Mesothelial cell of epicardium (in vitro differentiated cells): ENCODE results near the gene SMURF2. TPM values are rescaled to one million over a fixed set of nuclear protein-coding genes. Genes with fewer than 3 reads are reported as not detected.
"Not testable (repeated sequence)": the region's sequence is repeated elsewhere in the genome, so short reads cannot be mapped to it uniquely, and the experiment has no call there.

ENCODE experiments used
- DNase-seq, 2 experiments: peaks; one replicate each; pipeline ENCODE4 v3.0.0; 2021; ENCODE audit warnings: low spot score in 2 of 2; ENCODE audit not compliant: unreplicated experiment in 2 of 2
- H3K27ac Mint-ChIP-seq: 2 replicates; pipeline ENCODE4 v1.8.0; 2021; ENCODE audit warnings: mixed read lengths
- H3K27me3 Mint-ChIP-seq: 2 replicates; pipeline ENCODE4 v1.8.0; 2021; ENCODE audit warnings: low read depth, mixed read lengths
- H3K36me3 Mint-ChIP-seq: 2 replicates; pipeline ENCODE4 v1.8.0; 2021; ENCODE audit warnings: mixed read lengths
- H3K4me1 Mint-ChIP-seq: 2 replicates; pipeline ENCODE4 v1.8.0; 2021; ENCODE audit warnings: mixed read lengths
- H3K4me3 Mint-ChIP-seq: 2 replicates; pipeline ENCODE4 v1.8.0; 2021; ENCODE audit warnings: mild to moderate bottlenecking, moderate library complexity, mixed read lengths
- H3K9me3 Mint-ChIP-seq: 2 replicates; pipeline ENCODE4 v1.8.0; 2021; ENCODE audit warnings: mixed read lengths
- total RNA-seq: library from RNA; stranded (reverse); gene quantifications from 3 replicates; pipeline ENCODE4 v1.2.1, GENCODE V29; 2021
- TF ChIP-seq, protein P1 (sequence below): fragments of 200-600 bp; sonication (generic); IDR thresholded peaks from one replicate; pipeline ENCODE4 v1.5.0; 2021; ENCODE audit warnings: antibody characterized with exemption; ENCODE audit not compliant: unreplicated experiment

Gene SMURF2
- total RNA-seq, 1 donor from 2014 or later = 41.2 TPM

DNA sequence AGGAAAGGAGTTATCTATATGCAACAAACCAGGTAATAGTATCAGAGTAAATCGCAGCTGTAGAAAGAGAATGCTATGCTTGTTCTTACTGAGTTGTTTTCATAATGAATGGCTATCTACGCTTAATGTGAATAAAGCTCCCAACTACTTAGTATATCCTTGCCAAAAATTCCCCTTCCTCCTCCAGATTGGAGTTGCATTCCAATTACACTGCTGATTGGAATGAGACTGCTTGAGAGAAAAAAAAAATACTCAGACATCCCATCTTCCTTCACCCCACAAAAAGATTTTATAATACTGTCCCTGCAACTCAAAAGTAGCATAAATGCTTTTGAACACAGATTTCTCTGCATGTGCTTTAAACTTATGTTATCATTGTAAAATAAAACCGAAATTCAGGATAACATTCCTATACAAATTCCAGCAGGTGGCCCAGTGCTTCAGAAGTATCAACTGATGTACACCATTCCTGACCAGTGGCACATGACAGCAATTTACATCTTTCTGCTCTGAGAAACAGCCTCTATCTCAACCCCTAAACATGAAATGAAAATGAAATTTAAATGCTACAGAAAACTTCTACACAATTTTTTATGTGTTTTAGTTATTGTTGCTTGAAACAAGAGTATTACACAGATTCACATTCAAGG lies 47.0 kb downstream of the SMURF2 start:
- Mint-ChIP-seq H3K27ac (peak overlapping the region; percentile 84), H3K9me3 (no peaks in the 10 kb centered on the region), H3K4me1 (peaks cover 27% of the 10 kb centered on the region), H3K27me3 (no peaks in the 10 kb centered on the region), H3K4me3 (no peak overlapping the region), H3K36me3 (no peaks in the 10 kb centered on the region)
- TF ChIP-seq, protein P1, sequence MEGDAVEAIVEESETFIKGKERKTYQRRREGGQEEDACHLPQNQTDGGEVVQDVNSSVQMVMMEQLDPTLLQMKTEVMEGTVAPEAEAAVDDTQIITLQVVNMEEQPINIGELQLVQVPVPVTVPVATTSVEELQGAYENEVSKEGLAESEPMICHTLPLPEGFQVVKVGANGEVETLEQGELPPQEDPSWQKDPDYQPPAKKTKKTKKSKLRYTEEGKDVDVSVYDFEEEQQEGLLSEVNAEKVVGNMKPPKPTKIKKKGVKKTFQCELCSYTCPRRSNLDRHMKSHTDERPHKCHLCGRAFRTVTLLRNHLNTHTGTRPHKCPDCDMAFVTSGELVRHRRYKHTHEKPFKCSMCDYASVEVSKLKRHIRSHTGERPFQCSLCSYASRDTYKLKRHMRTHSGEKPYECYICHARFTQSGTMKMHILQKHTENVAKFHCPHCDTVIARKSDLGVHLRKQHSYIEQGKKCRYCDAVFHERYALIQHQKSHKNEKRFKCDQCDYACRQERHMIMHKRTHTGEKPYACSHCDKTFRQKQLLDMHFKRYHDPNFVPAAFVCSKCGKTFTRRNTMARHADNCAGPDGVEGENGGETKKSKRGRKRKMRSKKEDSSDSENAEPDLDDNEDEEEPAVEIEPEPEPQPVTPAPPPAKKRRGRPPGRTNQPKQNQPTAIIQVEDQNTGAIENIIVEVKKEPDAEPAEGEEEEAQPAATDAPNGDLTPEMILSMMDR = no peak
- DNase-seq = no peak

DNA sequence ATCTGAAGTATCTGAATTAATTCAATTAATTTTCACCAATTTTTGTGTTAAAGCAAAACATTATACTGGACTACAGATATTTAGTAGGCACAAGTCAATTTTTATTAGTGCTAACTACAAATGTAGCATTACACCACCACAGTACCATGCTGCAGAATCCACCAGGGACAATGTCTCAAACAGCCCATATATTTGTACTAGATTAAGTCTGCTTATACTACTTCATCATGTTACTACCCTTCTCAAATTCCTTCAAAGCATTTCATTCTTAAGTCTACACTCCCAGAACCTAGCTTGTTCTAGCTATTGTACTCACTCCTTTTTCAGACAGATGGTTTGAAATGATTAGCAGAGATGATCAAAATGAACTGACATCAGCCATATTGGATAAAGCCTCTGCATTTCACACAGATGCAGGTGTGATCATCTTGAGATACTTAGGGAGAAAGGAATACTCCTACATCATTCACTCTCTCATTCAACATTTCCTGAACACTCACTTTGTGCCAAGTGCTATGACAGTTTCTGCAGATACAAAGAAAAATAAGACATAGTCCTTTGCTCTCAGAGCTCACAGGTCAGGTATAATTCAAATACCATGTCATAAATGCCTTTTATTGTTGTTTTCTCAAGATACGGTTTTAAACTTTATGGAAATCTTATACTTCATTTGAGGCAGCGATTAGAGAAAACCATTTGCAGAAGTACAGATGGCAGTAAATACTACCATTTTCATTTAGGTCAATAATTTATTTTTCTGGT lies 47.7 kb downstream of the SMURF2 start:
- Mint-ChIP-seq H3K4me1 (peaks cover 27% of the 10 kb centered on the region), H3K9me3 (peaks cover 2% of the 10 kb centered on the region), H3K36me3 (peaks cover 1% of the 10 kb centered on the region), H3K4me3 (no peak overlapping the region), H3K27me3 (no peaks in the 10 kb centered on the region), H3K27ac (peak overlapping the region; percentile 84)
- no peak for DNase-seq
- TF ChIP-seq, protein P1 = no peak

DNA sequence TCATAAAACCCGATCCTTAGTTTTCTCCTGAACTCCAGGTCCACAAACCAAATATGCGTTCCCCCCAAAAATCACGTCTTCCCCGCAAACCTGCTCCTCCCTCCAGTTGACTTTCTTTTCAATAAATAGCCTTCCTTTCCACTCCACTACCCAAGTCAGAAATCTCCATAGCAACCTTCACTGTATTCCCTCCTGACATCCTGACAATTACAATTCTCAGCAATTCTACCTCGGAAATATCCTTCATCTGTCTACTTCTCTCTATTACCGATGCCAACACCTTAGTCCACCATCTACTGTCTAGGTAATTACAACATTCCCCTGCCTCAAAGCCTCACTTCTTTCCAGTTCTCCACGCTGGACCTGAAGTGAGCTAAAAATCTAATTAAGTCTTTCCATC lies 50.7 kb downstream of the SMURF2 start:
- H3K36me3 Mint-ChIP-seq = peaks cover 2% of the 10 kb centered on the region
- H3K9me3 Mint-ChIP-seq = peaks cover 4% of the 10 kb centered on the region
- peaks cover 25% of the 10 kb centered on the region for H3K4me1 Mint-ChIP-seq
- TF ChIP-seq, protein P1 = no peak
- DNase-seq = no peak
- H3K4me3 Mint-ChIP-seq = no peak overlapping the region
- no peaks in the 10 kb centered on the region for H3K27me3 Mint-ChIP-seq
- no peak overlapping the region for H3K27ac Mint-ChIP-seq

DNA sequence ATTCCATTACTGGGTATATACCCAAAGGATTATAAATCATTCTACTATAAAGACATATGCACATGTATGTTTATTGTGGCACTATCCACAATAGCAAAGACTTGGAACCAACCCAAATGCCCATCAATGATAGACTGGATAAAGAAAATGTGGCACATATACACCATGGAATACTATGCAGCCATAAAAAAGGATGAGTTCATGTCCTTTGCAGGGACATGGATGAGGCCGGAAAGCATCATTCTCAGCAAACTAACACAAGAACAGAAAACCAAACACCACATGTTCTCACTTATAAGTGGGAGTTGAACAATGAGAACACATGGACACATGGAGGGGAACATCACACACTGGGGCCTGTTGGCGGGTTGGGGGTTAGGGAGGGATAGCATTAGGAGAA lies 51.9 kb downstream of the SMURF2 start:
- not testable (repeated sequence) for H3K4me3 Mint-ChIP-seq, H3K36me3 Mint-ChIP-seq, DNase-seq, H3K9me3 Mint-ChIP-seq, H3K27me3 Mint-ChIP-seq, H3K27ac Mint-ChIP-seq
- peaks cover 28% of the 10 kb centered on the region for H3K4me1 Mint-ChIP-seq

DNA sequence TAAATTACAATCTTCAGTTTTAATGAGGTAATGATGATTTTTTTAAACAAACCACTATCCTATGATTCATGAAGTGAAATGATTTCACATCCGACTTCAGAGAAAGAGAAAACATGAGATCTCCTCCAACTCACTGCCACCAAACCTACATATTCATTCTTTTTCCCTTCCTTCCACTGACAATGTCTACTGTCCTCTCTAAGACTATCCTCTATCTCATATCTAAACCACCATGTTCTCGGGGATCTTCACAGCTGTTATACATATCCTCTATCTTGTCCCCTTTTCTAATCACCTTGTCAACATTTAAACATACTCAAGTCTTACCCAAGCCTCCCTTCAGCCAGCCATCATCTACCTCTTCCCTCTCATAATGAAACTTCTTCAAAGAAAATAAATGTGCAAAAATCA lies 53.5 kb downstream of the SMURF2 start:
- no peak for DNase-seq
- Mint-ChIP-seq H3K27me3 (no peaks in the 10 kb centered on the region), H3K36me3 (peaks cover 2% of the 10 kb centered on the region), H3K27ac (peak overlapping the region; percentile 3), H3K9me3 (peaks cover 4% of the 10 kb centered on the region), H3K4me1 (peaks cover 20% of the 10 kb centered on the region), H3K4me3 (no peak overlapping the region)
- TF ChIP-seq, protein P1 = no peak

DNA sequence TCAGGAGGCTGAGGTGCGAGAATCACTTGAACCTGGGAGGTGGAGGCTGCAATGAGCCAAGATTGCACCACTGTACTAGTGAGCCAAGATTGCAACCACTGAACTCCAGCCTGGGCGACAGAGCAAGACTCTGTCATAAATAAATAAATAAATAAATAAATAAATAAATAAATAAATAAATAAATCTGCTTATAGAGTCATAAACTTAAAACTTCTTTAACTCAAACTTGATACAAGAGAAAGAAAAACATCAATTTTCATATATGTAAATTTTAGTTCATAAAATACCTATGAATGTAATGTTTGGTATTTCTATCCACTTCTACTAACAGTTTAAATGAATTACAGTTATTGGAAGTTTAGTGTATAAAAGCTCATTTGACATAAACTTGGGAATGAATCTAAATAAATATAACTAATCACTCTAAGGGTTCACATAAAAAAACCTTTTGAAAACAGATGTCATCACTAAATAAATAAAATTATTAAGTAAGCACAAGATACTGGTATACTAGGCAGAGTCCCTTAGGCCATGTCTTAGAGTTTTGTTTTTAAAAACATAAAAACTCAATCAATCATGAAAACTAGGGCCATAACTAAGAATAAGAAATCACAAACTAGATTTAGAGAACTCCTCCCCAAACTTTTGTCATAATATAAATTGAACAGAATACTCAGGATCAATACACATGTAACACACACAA lies 54.1 kb downstream of the SMURF2 start:
- H3K4me3 Mint-ChIP-seq = no peak overlapping the region
- H3K27ac Mint-ChIP-seq = no peak overlapping the region
- H3K27me3 Mint-ChIP-seq = no peaks in the 10 kb centered on the region
- H3K9me3 Mint-ChIP-seq = peaks cover 4% of the 10 kb centered on the region
- TF ChIP-seq, protein P1 = no peak
- peaks cover 2% of the 10 kb centered on the region for H3K36me3 Mint-ChIP-seq
- no peak for DNase-seq
- peaks cover 15% of the 10 kb centered on the region for H3K4me1 Mint-ChIP-seq

DNA sequence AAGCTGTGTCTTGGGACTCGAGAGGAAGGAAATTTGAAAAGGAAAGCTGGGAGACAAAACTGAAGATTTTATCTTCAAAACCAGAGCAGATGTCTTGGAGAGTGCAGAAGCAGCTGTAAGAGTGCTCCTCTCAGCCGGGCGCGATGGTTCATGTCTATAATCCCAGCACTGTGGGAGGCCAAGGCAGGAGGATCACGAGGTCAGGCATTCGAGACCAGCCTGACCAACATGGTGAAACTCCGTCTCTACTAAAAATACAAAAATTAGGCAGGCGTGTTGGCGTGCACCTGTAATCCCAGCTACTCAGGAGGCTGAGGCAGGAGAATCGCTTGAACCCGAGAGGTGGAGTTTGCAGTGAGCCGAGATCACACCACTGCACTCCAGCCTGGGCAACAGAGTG lies 57.6 kb downstream of the SMURF2 start:
- H3K4me3 Mint-ChIP-seq, H3K27me3 Mint-ChIP-seq, H3K27ac Mint-ChIP-seq, H3K9me3 Mint-ChIP-seq, H3K36me3 Mint-ChIP-seq, DNase-seq: not testable (repeated sequence)
- H3K4me1 Mint-ChIP-seq = peaks cover 11% of the 10 kb centered on the region
